Muscle of arm (tissue), 14 donors: ENCODE results near the gene S100Z. TPM values are rescaled to one million over a fixed set of nuclear protein-coding genes. Genes with fewer than 3 reads are reported as not detected.
"Not testable (repeated sequence)": the region's sequence is repeated elsewhere in the genome, so short reads cannot be mapped to it uniquely, and the experiment has no call there.

ENCODE experiments used
- DNase-seq: peaks from one replicate; pipeline ENCODE4 v3.0.0-alpha.2; 2013
- long read RNA-seq, 11 donors: transcript quantifications; one replicate each; lab custom pipeline, GENCODE V29; 2026
- polyA plus RNA-seq, 12 donors: library from polyadenylated mRNA; unstranded; fragments of 120-200 nt; gene quantifications; one replicate each; pipeline ENCODE4 v1.2.1, GENCODE V29; 2013; ENCODE audit not compliant: insufficient read length in 12 of 12

Gene S100Z
- under 1 TPM in 10 of 12 donors, not detected in 2; 0.12 to 0.55 (median 0.25) TPM for polyA plus RNA-seq
- long read RNA-seq, donor 1: 0 reads
- long read RNA-seq, donor 2: 0 reads
- long read RNA-seq, donor 3: 0 reads
- long read RNA-seq, donor 4: 0 reads
- long read RNA-seq, donor 5, partial matches to known transcripts: 0 of 1 reads
- long read RNA-seq, donor 5, other reads (novel, unspliced or antisense): 0 of 1 reads
- long read RNA-seq, donor 6: 0 reads
- long read RNA-seq, donor 7: 0 reads
- long read RNA-seq, donor 8: 0 reads
- long read RNA-seq, donor 9: 0 reads
- long read RNA-seq, donor 10: 0 reads
- long read RNA-seq, donor 11: 0 reads

- no peak for DNase-seq
Measured at GRCh38 chr5:76849419-76850291, at the start of gene S100Z. S100Z (plus strand) TSS chr5:76850014; CDS start chr5:76875360, 25,346 bp downstream.

DNA sequence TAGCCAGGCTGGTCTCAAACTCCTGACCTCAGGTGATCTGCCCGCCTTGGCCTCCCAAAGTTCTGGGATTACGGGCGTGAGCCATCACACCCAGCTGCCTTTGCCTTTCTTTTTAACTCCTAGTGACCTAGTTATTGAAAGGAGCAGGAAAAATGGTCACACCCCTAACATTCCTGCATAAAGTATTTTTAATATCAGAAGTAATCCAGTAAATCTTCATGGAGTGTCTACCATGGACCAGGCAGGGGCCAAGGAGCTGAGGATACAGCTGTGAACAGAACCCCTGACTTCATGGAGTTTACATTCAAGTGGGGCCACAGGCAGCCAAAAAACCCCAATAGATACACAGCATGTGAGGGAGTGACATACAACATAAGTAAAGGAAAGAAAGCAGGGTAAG, 49.2 kb upstream of the S100Z start:
- DNase-seq: no peak

- no peak for DNase-seq
Measured at GRCh38 chr5:76801159-76801802, 48.5 kb upstream of the S100Z start.

DNA sequence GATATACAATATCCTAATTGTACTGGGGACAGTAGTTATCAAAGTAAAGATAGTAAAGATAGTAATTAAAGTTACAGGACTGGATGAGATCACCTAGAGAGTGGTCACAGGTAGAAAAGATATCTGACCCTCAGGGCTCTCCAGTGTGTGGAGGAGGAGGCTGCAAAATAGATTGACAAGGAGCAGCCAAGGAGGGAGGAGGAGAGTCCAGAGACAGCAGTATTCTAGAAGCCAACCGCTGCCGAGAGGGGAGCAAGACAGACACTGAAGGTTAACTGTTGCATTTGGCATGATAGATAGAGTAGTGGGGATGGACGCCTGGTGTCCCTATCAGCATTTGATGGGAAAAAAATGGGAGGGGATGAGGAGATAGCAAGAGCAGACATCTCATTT, 48.0 kb upstream of the S100Z start:
- no peak for DNase-seq

DNA sequence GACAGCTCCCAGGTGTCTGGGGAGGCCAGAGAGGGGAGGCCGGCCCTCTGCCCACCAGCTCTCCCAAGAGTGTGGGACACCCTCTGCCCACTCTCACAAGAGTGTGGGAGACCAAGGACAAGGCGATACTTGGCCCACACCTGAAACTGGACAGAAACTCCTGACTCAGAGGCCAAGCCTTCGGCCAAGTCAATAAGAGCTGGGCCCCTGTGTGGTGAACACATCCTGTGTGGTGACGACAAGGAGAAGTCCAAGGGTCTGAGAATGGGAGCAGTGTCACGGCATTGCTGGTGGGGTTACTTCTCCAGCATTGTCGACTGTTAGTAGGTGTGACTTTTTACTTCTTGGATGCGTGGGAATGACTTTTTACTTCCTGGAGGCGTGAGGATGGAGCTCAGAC, 45.5 kb upstream of the S100Z start:
- no peak for DNase-seq

DNA sequence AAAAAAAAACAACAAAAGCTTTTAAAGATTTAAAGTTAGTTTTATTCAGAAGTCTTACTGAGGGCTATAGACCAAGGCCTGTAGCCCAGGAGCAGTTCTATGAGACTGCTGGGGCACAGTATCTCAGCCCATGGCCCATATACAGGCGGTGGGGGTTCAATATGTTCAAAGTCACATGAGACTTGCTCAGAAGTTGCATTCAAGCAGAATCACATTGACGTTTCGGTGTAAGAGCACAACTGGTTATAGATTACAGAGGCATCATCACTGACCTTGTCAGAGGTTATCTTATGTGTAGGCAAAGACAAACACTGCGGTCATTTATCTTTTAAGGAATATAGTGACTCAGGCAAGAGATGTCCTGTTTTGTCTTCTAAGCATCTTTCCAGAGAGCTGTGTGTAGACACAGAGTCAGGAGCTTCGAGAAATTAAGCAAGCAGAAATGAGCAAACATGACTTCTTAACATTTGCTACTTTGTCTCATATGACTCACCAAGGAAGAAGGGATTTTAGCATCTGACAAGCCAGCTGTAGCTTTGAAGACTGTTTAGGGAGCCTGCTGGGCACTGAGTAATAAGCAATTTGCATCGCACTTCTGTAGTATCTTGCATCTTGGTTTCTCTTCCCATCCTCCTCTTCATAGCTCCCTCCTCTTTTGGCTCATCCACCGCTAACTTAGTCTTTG, 43.9 kb upstream of the S100Z start:
- DNase-seq: no peak

GRCh38 chr5:76807296-76807695, 42.5 kb upstream of the S100Z start:
- DNase-seq: no peak

DNA sequence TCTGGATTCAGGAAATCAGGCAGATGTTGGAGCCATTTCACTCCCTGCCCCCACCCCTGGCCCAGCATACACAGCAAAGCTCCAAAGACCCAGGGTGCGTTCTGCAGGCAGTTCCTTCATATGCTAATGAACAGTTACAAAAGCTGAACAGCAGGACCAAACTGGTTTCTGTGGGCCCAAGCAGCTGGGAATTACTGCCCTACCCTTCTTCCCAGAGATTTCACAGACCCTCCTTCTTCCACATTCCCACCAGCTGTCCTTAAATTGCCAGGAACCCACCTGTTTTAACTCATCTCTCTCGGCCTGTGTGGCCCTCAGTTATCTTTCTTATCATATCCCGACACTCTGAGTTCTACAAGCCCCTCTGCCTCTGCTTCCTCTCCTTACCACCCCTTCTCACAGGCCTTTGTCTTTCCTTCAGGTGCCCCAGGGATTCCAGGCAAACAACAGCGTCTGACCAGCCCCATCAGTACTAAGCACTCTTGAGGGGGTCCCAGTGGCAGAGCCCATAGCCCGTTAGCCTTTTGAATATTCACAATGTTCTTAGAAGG, 41.6 kb upstream of the S100Z start:
- no peak for DNase-seq

GRCh38 chr5:76809141-76809540, 40.7 kb upstream of the S100Z start:
- DNase-seq: no peak

- no peak for DNase-seq
Measured at GRCh38 chr5:76810236-76810635, 39.6 kb upstream of the S100Z start.

DNA sequence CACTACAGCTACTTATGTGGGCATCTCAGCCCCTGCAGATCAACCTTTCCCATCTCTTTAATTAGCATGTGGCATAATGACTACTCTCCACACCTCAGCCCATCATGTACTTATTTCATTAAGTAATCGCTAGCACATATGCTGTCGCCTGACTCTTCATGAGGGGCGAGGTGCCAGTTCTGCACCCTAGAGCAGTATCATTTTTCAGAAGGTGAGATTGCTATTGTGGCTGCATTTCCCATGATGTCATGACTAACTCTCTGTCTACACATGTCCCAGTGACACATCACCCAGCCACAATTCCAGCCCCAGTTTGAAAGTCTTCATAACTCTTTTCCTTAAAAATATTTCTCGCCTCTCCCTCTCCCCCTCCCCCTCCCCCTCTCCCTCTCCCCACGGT, 38.6 kb upstream of the S100Z start:
- DNase-seq: no peak

DNA sequence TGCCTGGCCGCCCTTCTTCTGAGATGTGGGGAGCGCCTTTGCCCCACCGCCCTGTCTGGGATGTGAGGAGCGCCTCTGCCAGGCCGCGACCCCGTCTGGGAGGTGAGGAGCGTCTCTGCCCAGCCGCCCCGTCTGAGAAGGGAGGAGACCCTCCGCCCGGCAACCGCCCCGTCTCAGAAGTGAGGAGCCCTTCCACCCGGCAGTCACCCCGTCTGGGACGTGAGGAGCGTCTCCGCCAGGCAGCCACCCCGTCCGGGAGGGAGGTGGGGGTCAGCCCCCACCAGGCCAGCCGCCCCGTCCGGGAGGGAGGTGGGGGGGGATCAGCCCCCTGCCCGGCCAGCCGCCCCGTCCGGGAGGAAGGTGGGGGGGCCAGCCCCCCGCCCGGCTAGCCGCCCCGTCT, 37.6 kb upstream of the S100Z start:
- DNase-seq: not testable (repeated sequence)

GRCh38 chr5:76813982-76814562, 35.7 kb upstream of the S100Z start:
- DNase-seq: no peak

- no peak for DNase-seq
Measured at GRCh38 chr5:76816110-76816831, 33.5 kb upstream of the S100Z start.

- DNase-seq: no peak
Measured at GRCh38 chr5:76818844-76819831, 30.7 kb upstream of the S100Z start, which contains the start of gene F2RL1. F2RL1 (plus strand) TSS chr5:76819030; CDS start chr5:76819183, 153 bp downstream.

DNA sequence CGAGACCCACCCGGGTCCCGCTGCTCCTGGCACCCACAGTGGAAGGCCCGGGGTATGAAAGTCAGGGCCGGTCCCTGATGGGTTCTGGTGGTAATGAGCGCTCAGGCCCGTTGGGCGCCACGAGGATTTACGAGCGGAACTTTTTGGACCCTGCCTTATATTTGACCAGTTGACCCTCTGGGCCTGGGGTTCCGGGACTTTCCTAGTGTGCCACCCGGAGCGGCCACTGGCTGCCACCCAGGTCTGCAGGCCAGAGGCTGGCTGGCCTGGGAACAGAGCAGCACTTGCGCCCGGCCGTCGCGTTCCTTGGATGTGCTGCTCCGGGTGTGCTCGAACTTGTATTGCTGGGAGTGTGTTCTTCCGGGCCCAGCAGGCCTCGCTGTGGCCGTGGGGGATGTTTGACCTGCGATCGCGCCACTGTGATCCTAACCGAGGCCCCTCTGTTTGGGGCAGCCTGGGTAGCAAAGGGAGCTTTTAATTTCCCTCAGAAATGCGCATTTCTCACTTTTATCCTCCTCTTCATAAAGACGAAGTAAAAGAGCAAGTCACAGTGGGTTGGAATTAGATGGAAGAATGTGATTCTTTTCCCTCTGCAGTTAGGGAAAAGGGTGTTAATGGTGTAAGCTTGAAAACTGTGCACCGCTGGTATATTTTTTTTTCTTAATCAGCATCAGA, 29.8 kb upstream of the S100Z start:
- DNase-seq: no peak

GRCh38 chr5:76820526-76820890, 29.3 kb upstream of the S100Z start:
- no peak for DNase-seq

DNA sequence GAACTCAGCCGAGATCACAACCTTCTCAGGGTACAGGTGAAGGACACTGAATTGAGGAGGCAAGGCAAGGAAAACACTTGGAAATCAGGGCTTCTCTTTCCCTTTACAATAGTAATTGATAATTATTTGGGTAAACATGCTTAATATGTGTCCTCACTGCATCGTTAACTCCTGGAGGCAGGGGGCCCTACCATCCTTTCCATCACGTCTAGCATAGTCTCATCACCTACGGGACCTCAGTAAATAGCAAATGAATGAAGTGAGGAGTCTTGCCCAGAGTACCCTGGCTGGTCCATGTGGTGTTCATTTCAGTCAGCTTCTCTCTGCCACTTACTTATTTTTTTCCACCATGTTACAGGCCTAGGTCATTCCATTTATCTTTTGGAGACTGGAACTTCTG, 28.7 kb upstream of the S100Z start:
- DNase-seq: no peak
